Tibial nerve (tissue), 4 donors: ENCODE results near the gene NDUFA13.

Experiments
- CTCF ChIP-seq, 5 experiments: fragments of 200-600 bp in 3 of 5; fragments of 450-650 bp in 2 of 5; sonication (generic) in 3 of 5; IDR thresholded peaks; one replicate each; pipeline ENCODE4 v1.5.1; 2016 to 2019; ENCODE audit warnings: antibody characterized with exemption in 5 of 5, mild to moderate bottlenecking in 3 of 5, moderate library complexity in 2 of 5
- EP300 ChIP-seq, 2 donors: sonication (generic); formaldehyde crosslinking; IDR thresholded peaks; one replicate each; pipeline ENCODE4 v1.6.1; 2017; ENCODE audit warnings: antibody characterized with exemption in 2 of 2, mild to moderate bottlenecking in 1 of 2
- POLR2A ChIP-seq, 2 donors: fragments of 450-650 bp; IDR thresholded peaks; one replicate each; pipeline ENCODE4 v1.6.1; 2017; ENCODE audit warnings: antibody characterized with exemption in 2 of 2, mild to moderate bottlenecking in 2 of 2, moderate library complexity in 2 of 2

- TF ChIP-seq EP300 (IDR thresholded peaks at IDR 0.05) = no peak
- no peak for TF ChIP-seq POLR2A (IDR thresholded peaks at IDR 0.05)
- no peak for TF ChIP-seq CTCF (IDR thresholded peaks at IDR 0.05)
These were observed 27.6 kb downstream of the NDUFA13 start for GRCh38 chr19:19543640-19544039.
